Measurements from ENCODE around the gene SLC25A21. TPM values are rescaled to one million over a fixed set of nuclear protein-coding genes. Genes with fewer than 3 reads are reported as not detected.

SLC25A21 gene
- total and polyA plus RNA-seq, 2 of the 13 experiments (the other 11 are each of a cell fraction or from before 2014, with no cell fraction given), result 1.9 to 2.9 TPM

DNA sequence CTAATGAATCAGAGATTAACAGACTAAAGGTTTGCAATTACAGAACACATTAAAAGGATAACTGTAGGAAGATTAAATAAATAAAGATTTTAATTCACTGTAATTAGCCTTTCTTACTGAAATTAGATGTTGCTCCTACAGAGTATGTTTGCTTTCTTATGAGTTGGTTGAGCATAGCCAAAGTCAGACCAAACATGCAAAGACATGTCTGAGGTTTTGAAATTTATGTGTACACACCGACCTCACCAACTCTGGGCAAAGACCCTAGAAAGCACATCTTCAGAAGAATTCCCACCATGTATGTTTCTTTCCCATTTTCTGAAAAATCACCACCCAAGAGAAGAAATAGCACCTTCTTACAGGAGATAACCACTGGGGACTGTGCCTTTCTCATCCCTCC lies 351.5 kb downstream of the SLC25A21 start:
- H3K4me2 ChIP-seq (ENCODE audit: low read depth, low read length), result no peak overlapping the region
- WGBS (ENCODE audit: low lambda C conversion rate), result 41% methylated on average over 1 of the region's 1 CpG
- ATAC-seq (no peak), DNase-seq (ENCODE audit: low spot score) (no peak), FAIRE-seq (no peak)
- no peak overlapping the region for H3K4me3 ChIP-seq (replicated peaks in 1 of 3; ENCODE audit: insufficient read depth in 1 of 3, low read depth in 2 of 3, low read length in 3 of 3)
- intact Hi-C loops (cut with micrococcal nuclease; ENCODE audit: unreplicated experiment), result no loop called here
- BruUV-seq (replicated peaks), result no TSS peak
- H3K4me1 ChIP-seq (ENCODE audit: insufficient read depth, low read length), result no peaks in the 10 kb centered on the region
- no peaks in the 10 kb centered on the region for H3K27me3 ChIP-seq (ENCODE audit: control insufficient read depth in 1 of 2, insufficient read depth in 2 of 2, low read length in 2 of 2)
- no peak overlapping the region for H3K9ac ChIP-seq (ENCODE audit: insufficient read depth, low read depth, low read length)
- no peaks in the 10 kb centered on the region for H3K9me3 ChIP-seq (ENCODE audit: low read length)
- no peaks in the 10 kb centered on the region for H4K20me1 ChIP-seq (ENCODE audit: insufficient read depth, low read length)
- POLR2A ChIA-PET, result no interaction called here
- CTCF ChIA-PET (ENCODE audit: low intra/inter-chr PET ratio, low total read pairs), result no interaction called here
- H2AFZ ChIP-seq (ENCODE audit: low read length), result peak overlapping the region; percentile 35
- TF ChIP-seq SIX1 (CRISPR knock-in tag; IDR thresholded peaks at IDR 0.05; ENCODE audit: borderline replicate concordance), result no peak
- no peaks in the 10 kb centered on the region for H3K36me3 ChIP-seq (replicated peaks in 1 of 2; ENCODE audit: control insufficient read depth in 1 of 2, insufficient read depth in 2 of 2, low read length in 2 of 2)
- H3K27ac ChIP-seq (ENCODE audit: extremely low read length, insufficient read depth, low read length), result no peak overlapping the region
- no peaks in the 10 kb centered on the region for H3K79me2 ChIP-seq (ENCODE audit: insufficient read depth, low read length)
- in situ Hi-C loops (cut with HindIII; ENCODE audit: extremely low pct_ligation_motif_present, low pct_unique_long_range_greater_than_20kb), result no loop called here

DNA sequence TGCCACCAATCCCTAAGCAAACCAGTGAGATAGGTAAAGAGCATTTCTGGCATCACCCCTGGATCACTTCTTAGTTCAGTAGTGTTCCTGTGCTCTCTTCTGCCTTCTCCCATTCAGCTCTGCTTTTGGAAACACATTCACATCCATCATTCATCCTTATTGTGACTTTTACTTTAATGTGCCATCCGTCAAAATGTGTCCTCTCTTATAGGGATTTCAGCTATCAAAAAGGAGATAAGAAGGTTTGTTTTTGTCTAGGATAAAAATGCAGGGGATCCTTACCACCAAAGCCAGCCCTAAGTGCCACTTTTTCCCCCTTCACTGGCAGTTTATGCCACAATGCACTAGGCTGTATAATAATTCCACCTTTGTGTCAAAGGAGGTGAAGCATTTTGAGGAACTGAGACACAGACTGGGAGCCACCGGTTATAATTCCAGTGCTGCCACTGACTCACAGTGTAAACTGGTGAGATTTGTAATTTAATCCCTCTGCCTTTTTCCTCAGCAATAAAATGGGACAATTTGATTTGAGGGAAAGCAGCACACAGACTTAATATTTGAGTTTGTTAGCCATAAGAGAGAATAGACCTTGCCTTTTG lies 352.2 kb downstream of the SLC25A21 start:
- Histone ChIP-seq H3K79me2 (ENCODE audit: insufficient read depth, low read length) (no peaks in the 10 kb centered on the region), H3K27me3 (ENCODE audit: control insufficient read depth in 1 of 2, insufficient read depth in 2 of 2, low read length in 2 of 2) (no peaks in the 10 kb centered on the region), H3K4me1 (ENCODE audit: insufficient read depth, low read length) (no peaks in the 10 kb centered on the region), H3K4me2 (ENCODE audit: low read depth, low read length) (no peak overlapping the region), H4K20me1 (ENCODE audit: insufficient read depth, low read length) (no peaks in the 10 kb centered on the region), H3K4me3 (replicated peaks in 1 of 3; ENCODE audit: insufficient read depth in 1 of 3, low read depth in 2 of 3, low read length in 3 of 3) (no peak overlapping the region), H3K27ac (ENCODE audit: extremely low read length, insufficient read depth, low read length) (no peak overlapping the region), H3K9ac (ENCODE audit: insufficient read depth, low read depth, low read length) (no peak overlapping the region), H2AFZ (ENCODE audit: low read length) (no peak overlapping the region), H3K36me3 (replicated peaks in 1 of 2; ENCODE audit: control insufficient read depth in 1 of 2, insufficient read depth in 2 of 2, low read length in 2 of 2) (no peaks in the 10 kb centered on the region), H3K9me3 (ENCODE audit: low read length) (no peaks in the 10 kb centered on the region)
- ATAC-seq, result no peak
- in situ Hi-C loops (cut with HindIII; ENCODE audit: extremely low pct_ligation_motif_present, low pct_unique_long_range_greater_than_20kb) (no loop called here), intact Hi-C loops (cut with micrococcal nuclease; ENCODE audit: unreplicated experiment) (no loop called here)
- no peak for FAIRE-seq
- 12% methylated on average over 2 of the region's 2 CpGs for WGBS (ENCODE audit: low lambda C conversion rate)
- ChIA-PET CTCF (ENCODE audit: low intra/inter-chr PET ratio, low total read pairs) (no interaction called here), POLR2A (no interaction called here)
- BruUV-seq (replicated peaks), result no TSS peak
- no peak for TF ChIP-seq HNRNPUL1 (IDR thresholded peaks at IDR 0.05; ENCODE audit: low read depth, low read length)
- TF ChIP-seq, protein P1, sequence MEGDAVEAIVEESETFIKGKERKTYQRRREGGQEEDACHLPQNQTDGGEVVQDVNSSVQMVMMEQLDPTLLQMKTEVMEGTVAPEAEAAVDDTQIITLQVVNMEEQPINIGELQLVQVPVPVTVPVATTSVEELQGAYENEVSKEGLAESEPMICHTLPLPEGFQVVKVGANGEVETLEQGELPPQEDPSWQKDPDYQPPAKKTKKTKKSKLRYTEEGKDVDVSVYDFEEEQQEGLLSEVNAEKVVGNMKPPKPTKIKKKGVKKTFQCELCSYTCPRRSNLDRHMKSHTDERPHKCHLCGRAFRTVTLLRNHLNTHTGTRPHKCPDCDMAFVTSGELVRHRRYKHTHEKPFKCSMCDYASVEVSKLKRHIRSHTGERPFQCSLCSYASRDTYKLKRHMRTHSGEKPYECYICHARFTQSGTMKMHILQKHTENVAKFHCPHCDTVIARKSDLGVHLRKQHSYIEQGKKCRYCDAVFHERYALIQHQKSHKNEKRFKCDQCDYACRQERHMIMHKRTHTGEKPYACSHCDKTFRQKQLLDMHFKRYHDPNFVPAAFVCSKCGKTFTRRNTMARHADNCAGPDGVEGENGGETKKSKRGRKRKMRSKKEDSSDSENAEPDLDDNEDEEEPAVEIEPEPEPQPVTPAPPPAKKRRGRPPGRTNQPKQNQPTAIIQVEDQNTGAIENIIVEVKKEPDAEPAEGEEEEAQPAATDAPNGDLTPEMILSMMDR (CRISPR knock-in tag; IDR thresholded peaks at IDR 0.05), result no peak
- TF ChIP-seq CEBPB (IDR thresholded peaks at IDR 0.05; ENCODE audit: borderline replicate concordance, low read depth, low read length), result no peak
- no peak for TF ChIP-seq ZFP36L2 (CRISPR knock-in tag; IDR thresholded peaks at IDR 0.05)
- no peak for TF ChIP-seq ATM (IDR thresholded peaks at IDR 0.05; ENCODE audit: borderline replicate concordance)
- no peak for TF ChIP-seq ELF4 (CRISPR knock-in tag; IDR thresholded peaks at IDR 0.05; ENCODE audit: borderline replicate concordance)
- no peak for TF ChIP-seq TCF7L2 (IDR thresholded peaks at IDR 0.05; ENCODE audit: low read depth, low read length)
- no peak for DNase-seq (ENCODE audit: low spot score)
